HCT116 (cell line): ENCODE measurements around the gene P2RX7. TPM values are rescaled to one million over a fixed set of nuclear protein-coding genes. Genes with fewer than 3 reads are reported as not detected.

Experiments used
- ATAC-seq: fragments of 200-7000 bp; cut with Tn5 transposase; 2 replicates; pipeline ENCODE4 v1.9.1; 2020; ENCODE audit warnings: mild to moderate bottlenecking, moderate library complexity
- BruUV-seq: library from RNA; stranded (reverse); fragments of 400-500 nt; replicated peaks from 2 replicates; lab custom pipeline; 2021; lab: Mats Ljungman, UMichigan
- CTCF ChIA-PET: fragments of 300-600 bp; sonication (Branson Sonifier 250); formaldehyde crosslinking; loops from one replicate; lab custom pipeline; 2021; ENCODE audit warnings: antibody characterized with exemption; lab: Charles Lee
- POLR2A ChIA-PET: fragments of 300-600, 350-600 bp; sonication (Branson Sonifier 250); formaldehyde crosslinking; loops from one replicate; lab custom pipeline; 2021; ENCODE audit warnings: antibody characterized with exemption; lab: Charles Lee
- RAD21 ChIA-PET, 2 experiments: fragments of 300-600 bp; sonication (Branson Sonifier 250); formaldehyde crosslinking; loops; one replicate each; lab custom pipeline; 2023; ENCODE audit warnings: low total read pairs in 2 of 2; ENCODE audit not compliant: uncharacterized antibody in 2 of 2, unreplicated experiment in 2 of 2, low non-redundant PET in 1 of 2; lab: Charles Lee
- DNase-seq: peaks from one replicate; pipeline ENCODE4 v3.0.0-alpha.2; 2010; ENCODE audit warnings: low read depth, low spot score
- H2AFZ ChIP-seq: fragments of 200-600 bp; shearing (Covaris generic), sonication (generic); 2 replicates; pipeline ENCODE4 v1.6.1; 2017; ENCODE audit warnings: low read depth, mixed run types, mixed read lengths, antibody characterized with exemption, low read length; ENCODE audit not compliant: poor library complexity, severe bottlenecking
- H3K27ac ChIP-seq: 2 replicates; pipeline ENCODE4 v1.5.1; 2012; ENCODE audit warnings: low read depth, low read length
- H3K27me3 ChIP-seq: fragments of 200-600 bp; sonication (generic); 2 replicates; pipeline ENCODE4 v1.6.1; 2016; ENCODE audit warnings: mixed run types, low read length, mixed read lengths; ENCODE audit not compliant: insufficient read depth
- H3K36me3 ChIP-seq, 2 experiments: fragments of 200-500 bp in 1 of 2; fragments of 200-600 bp in 1 of 2; sonication (Bioruptor generic) in 1 of 2; sonication (generic) in 1 of 2; 2 replicates each; pipeline versions ENCODE4 v1.5.1 to v1.6.1; 2014 to 2016; ENCODE audit warnings: low read length in 2 of 2, inconsistent platforms in 1 of 2, mixed read lengths in 1 of 2, mixed run types in 1 of 2; ENCODE audit not compliant: insufficient read depth in 2 of 2, control insufficient read depth in 1 of 2
- H3K4me1 ChIP-seq, 2 experiments: fragments of 200-600 bp in 1 of 2; sonication (generic) in 1 of 2; 2 replicates each; pipeline versions ENCODE4 v1.5.1 to v1.6.1; 2012 to 2017; ENCODE audit warnings: low read length in 2 of 2, inconsistent platforms in 1 of 2, mild to moderate bottlenecking in 1 of 2, mixed read lengths in 1 of 2, mixed run types in 1 of 2, moderate library complexity in 1 of 2; ENCODE audit not compliant: insufficient read depth in 2 of 2, control insufficient read depth in 1 of 2
- H3K4me2 ChIP-seq: fragments of 200-600 bp; sonication (generic); 2 replicates; pipeline ENCODE4 v1.6.1; 2017; ENCODE audit warnings: mixed run types, low read length, mixed read lengths
- H3K4me3 ChIP-seq, 2 experiments: fragments of 200-600 bp in 1 of 2; sonication (generic) in 1 of 2; replicated peaks in 1 of 2; 2 replicates each; pipeline ENCODE4 v1.5.1; 2011 to 2016; ENCODE audit warnings: low read length in 2 of 2, control low read depth in 1 of 2, low read depth in 1 of 2, mild to moderate bottlenecking in 1 of 2, mixed read lengths in 1 of 2, mixed run types in 1 of 2
- H3K79me2 ChIP-seq: fragments of 200-600 bp; sonication (generic); 2 replicates; pipeline ENCODE4 v1.6.1; 2017; ENCODE audit warnings: mild to moderate bottlenecking, mixed run types, low read length, moderate library complexity, mixed read lengths; ENCODE audit not compliant: insufficient read depth
- H3K9ac ChIP-seq: fragments of 200-600 bp; sonication (generic); 2 replicates; pipeline ENCODE4 v1.6.1; 2016; ENCODE audit warnings: low read length, mixed read lengths
- H3K9me2 ChIP-seq: fragments of 200-600 bp; sonication (generic), shearing (Covaris generic); 2 replicates; pipeline ENCODE4 v1.6.1; 2017; ENCODE audit warnings: mixed run types, mild to moderate bottlenecking, moderate library complexity; ENCODE audit not compliant: insufficient read depth
- H3K9me3 ChIP-seq, 2 experiments: fragments of 200-500 bp in 1 of 2; fragments of 200-600 bp in 1 of 2; sonication (Bioruptor generic) in 1 of 2; sonication (generic) in 1 of 2; 2 replicates each; pipeline ENCODE4 v1.6.1; 2014 to 2017; ENCODE audit warnings: low read length in 2 of 2, mixed read lengths in 2 of 2, inconsistent platforms in 1 of 2, low read depth in 1 of 2, mild to moderate bottlenecking in 1 of 2, mixed run types in 1 of 2, moderate library complexity in 1 of 2; ENCODE audit not compliant: control insufficient read depth in 1 of 2, insufficient read depth in 1 of 2
- H4K20me1 ChIP-seq: fragments of 200-600 bp; sonication (generic), shearing (Covaris generic); 2 replicates; pipeline ENCODE4 v1.6.1; 2017; ENCODE audit warnings: mixed run types, mild to moderate bottlenecking, moderate library complexity; ENCODE audit not compliant: insufficient read depth
- CBX3 ChIP-seq: IDR thresholded peaks from 2 replicates; pipeline ENCODE4 v1.6.1; 2012; ENCODE audit warnings: low read depth
- EGR1 ChIP-seq: IDR thresholded peaks from 2 replicates; pipeline ENCODE4 v1.6.1; 2012; ENCODE audit warnings: low read depth
- ELF1 ChIP-seq: IDR thresholded peaks from 2 replicates; pipeline ENCODE4 v1.6.1; 2012; ENCODE audit warnings: low read depth, borderline replicate concordance
- EZH2 ChIP-seq: fragments of 200-600 bp; sonication (generic); IDR thresholded peaks from 2 replicates; pipeline ENCODE4 v1.6.1; 2017; ENCODE audit warnings: antibody characterized with exemption, mixed run types
- EZH2phosphoT487 ChIP-seq: fragments of 200-600 bp; IDR thresholded peaks from 2 replicates; pipeline ENCODE4 v1.6.1; 2018; ENCODE audit warnings: antibody characterized with exemption, borderline replicate concordance
- FOSL1 ChIP-seq: IDR thresholded peaks from 2 replicates; pipeline ENCODE4 v1.6.1; 2012; ENCODE audit warnings: low read depth
- POLR2A ChIP-seq: IDR thresholded peaks from 2 replicates; pipeline ENCODE4 v1.7.0; 2011; ENCODE audit warnings: borderline replicate concordance; ENCODE audit not compliant: insufficient read depth, insufficient read length; ENCODE audit errors: extremely low read depth
- POLR2AphosphoS5 ChIP-seq: IDR thresholded peaks from 2 replicates; pipeline ENCODE4 v1.6.1; 2011; ENCODE audit warnings: mild to moderate bottlenecking, low read depth, low read length, moderate library complexity
- RAD21 ChIP-seq: IDR thresholded peaks from 2 replicates; pipeline ENCODE4 v1.6.1; 2012; ENCODE audit warnings: low read depth, mild to moderate bottlenecking
- SIN3A ChIP-seq: IDR thresholded peaks from 2 replicates; pipeline ENCODE4 v1.6.1; 2012; ENCODE audit warnings: low read depth
- SP1 ChIP-seq: IDR thresholded peaks from 2 replicates; pipeline ENCODE4 v1.6.1; 2012; ENCODE audit warnings: low read depth
- SRF ChIP-seq: IDR thresholded peaks from 2 replicates; pipeline ENCODE4 v1.6.1; 2012; ENCODE audit warnings: low read depth
- TCF7L2 ChIP-seq: IDR thresholded peaks from 2 replicates; pipeline ENCODE4 v1.7.0; 2011; ENCODE audit warnings: borderline replicate concordance, inconsistent platforms; ENCODE audit not compliant: insufficient read depth, insufficient read length; ENCODE audit errors: extremely low read depth
- YY1 ChIP-seq: IDR thresholded peaks from 2 replicates; pipeline ENCODE4 v1.6.1; 2011; ENCODE audit warnings: low read length, low read depth, moderate library complexity, mild to moderate bottlenecking; ENCODE audit not compliant: insufficient replicate concordance; ENCODE audit errors: extremely low read depth
- ZFX ChIP-seq: fragments of 450-650 bp; IDR thresholded peaks from 2 replicates; pipeline ENCODE4 v1.6.1; 2017
- ZNF274 ChIP-seq: fragments of 200-500 bp; sonication (Bioruptor generic); IDR thresholded peaks from 2 replicates; pipeline ENCODE4 v1.6.1; 2014; ENCODE audit warnings: mild to moderate bottlenecking, low read depth, low read length, inconsistent platforms
- intact Hi-C: fragments of 100-400 bp; cut with micrococcal nuclease; formaldehyde crosslinking; loops from 2 replicates; pipeline ENCODE4 v1.10.0; 2022
- total RNA-seq: library from RNA; stranded (reverse); gene quantifications from one replicate; pipeline ENCODE4 v1.2.1, GENCODE V29; 2021; ENCODE audit not compliant: unreplicated experiment
- TF ChIP-seq, protein P1 (sequence below): IDR thresholded peaks from 2 replicates; pipeline ENCODE4 v1.6.1; 2012; ENCODE audit warnings: low read depth
- TF ChIP-seq, protein P2 (sequence below): IDR thresholded peaks from 2 replicates; pipeline ENCODE4 v1.6.1; 2011; ENCODE audit warnings: mild to moderate bottlenecking, low read length, moderate library complexity; ENCODE audit not compliant: insufficient replicate concordance; ENCODE audit errors: extremely low read depth

The P2RX7 gene
- total RNA-seq, 1 experiment from 2014 or later = 1.5 TPM

DNA sequence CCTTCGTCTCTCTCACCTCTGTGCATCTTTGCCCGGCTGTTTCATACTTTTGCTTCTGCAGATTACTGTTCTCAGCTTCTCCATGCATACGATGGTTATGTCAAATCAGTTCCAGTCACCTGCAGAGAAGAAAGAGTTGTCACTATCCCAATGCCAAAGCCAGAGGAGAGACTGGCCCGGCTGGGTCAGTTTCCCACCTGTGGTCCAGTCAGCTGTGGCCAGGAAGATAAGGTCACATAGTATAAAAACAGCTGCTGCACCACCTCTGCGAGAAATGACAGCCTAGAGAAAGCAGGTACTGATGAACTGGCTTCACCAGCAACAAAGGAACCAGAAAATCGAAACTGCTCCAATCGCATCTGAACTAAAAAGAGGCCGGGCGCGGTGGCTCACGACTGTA is 70.8 kb downstream of the P2RX7 start (continued):
- TF ChIP-seq, protein P1, sequence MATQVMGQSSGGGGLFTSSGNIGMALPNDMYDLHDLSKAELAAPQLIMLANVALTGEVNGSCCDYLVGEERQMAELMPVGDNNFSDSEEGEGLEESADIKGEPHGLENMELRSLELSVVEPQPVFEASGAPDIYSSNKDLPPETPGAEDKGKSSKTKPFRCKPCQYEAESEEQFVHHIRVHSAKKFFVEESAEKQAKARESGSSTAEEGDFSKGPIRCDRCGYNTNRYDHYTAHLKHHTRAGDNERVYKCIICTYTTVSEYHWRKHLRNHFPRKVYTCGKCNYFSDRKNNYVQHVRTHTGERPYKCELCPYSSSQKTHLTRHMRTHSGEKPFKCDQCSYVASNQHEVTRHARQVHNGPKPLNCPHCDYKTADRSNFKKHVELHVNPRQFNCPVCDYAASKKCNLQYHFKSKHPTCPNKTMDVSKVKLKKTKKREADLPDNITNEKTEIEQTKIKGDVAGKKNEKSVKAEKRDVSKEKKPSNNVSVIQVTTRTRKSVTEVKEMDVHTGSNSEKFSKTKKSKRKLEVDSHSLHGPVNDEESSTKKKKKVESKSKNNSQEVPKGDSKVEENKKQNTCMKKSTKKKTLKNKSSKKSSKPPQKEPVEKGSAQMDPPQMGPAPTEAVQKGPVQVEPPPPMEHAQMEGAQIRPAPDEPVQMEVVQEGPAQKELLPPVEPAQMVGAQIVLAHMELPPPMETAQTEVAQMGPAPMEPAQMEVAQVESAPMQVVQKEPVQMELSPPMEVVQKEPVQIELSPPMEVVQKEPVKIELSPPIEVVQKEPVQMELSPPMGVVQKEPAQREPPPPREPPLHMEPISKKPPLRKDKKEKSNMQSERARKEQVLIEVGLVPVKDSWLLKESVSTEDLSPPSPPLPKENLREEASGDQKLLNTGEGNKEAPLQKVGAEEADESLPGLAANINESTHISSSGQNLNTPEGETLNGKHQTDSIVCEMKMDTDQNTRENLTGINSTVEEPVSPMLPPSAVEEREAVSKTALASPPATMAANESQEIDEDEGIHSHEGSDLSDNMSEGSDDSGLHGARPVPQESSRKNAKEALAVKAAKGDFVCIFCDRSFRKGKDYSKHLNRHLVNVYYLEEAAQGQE = no peak
- no peak for TF ChIP-seq YY1
- no peak for TF ChIP-seq FOSL1
- no peak for TF ChIP-seq TCF7L2
- TF ChIP-seq CBX3 = no peak
- TF ChIP-seq SIN3A = no peak

DNA sequence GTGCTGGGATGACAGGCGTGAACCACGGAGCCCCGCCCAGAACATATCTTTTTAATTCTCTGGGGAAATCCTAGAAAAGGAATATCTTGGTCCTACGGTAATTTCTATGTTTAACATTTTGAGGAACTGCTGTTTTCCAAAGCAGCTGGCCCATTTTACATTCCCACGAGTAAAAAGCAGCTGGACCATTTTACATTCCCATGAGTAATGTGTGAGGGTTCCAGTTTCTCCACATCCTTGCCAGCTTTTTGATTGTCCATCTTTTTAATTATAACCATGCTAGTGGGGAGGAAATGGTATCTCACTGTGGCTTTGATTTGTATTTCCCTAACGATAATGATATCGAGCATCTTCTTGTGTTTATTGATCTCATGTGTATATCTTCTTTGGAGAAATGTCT is 72.8 kb downstream of the P2RX7 start:
- H3K27ac ChIP-seq = no peak overlapping the region
- no peak overlapping the region for H3K4me3 ChIP-seq
- CTCF ChIA-PET = no interaction called here
- TF ChIP-seq EZH2 (no peak), ZNF274 (no peak), POLR2AphosphoS5 (no peak), SIN3A (no peak), ELF1 (no peak), FOSL1 (no peak), CBX3 (no peak), EGR1 (no peak), EZH2phosphoT487 (no peak), SRF (no peak), ZFX (no peak), POLR2A (no peak), SP1 (no peak), RAD21 (no peak), TCF7L2 (no peak), YY1 (no peak)
- TF ChIP-seq, protein P2, sequence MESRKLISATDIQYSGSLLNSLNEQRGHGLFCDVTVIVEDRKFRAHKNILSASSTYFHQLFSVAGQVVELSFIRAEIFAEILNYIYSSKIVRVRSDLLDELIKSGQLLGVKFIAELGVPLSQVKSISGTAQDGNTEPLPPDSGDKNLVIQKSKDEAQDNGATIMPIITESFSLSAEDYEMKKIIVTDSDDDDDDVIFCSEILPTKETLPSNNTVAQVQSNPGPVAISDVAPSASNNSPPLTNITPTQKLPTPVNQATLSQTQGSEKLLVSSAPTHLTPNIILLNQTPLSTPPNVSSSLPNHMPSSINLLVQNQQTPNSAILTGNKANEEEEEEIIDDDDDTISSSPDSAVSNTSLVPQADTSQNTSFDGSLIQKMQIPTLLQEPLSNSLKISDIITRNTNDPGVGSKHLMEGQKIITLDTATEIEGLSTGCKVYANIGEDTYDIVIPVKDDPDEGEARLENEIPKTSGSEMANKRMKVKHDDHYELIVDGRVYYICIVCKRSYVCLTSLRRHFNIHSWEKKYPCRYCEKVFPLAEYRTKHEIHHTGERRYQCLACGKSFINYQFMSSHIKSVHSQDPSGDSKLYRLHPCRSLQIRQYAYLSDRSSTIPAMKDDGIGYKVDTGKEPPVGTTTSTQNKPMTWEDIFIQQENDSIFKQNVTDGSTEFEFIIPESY = no peak
- 0 out of 2 replicates have a peak, but pooled peaks cover under 1% of the 10 kb centered on the region for H3K79me2 ChIP-seq
- peaks cover 4 to 8% of the 10 kb centered on the region in 2 experiments; a peak in 3 of 4 replicates for H3K4me1 ChIP-seq
- no peaks in the 10 kb centered on the region for H3K36me3 ChIP-seq
- ATAC-seq (no peak), DNase-seq (no peak)
- no peaks in the 10 kb centered on the region for H4K20me1 ChIP-seq
- BruUV-seq = no TSS peak
- H3K9me2 ChIP-seq = no peaks in the 10 kb centered on the region
- intact Hi-C loops = no loop called here
- no peak overlapping the region for H3K9ac ChIP-seq
- RAD21 ChIA-PET = no interaction called here
- no peaks in the 10 kb centered on the region for H3K9me3 ChIP-seq
- H2AFZ ChIP-seq = no peak overlapping the region
- no peaks in the 10 kb centered on the region for H3K27me3 ChIP-seq
- POLR2A ChIA-PET = no interaction called here
- no peak overlapping the region for H3K4me2 ChIP-seq
